GM12878 (cell line): ENCODE data around the gene CRYZL1. TPM values are rescaled to one million over a fixed set of nuclear protein-coding genes. Genes with fewer than 3 reads are reported as not detected.

Experiments
- ATAC-seq: fragments of 200-7000 bp; cut with Tn5 transposase; 3 replicates; pipeline ENCODE4 v1.9.1; 2020; ENCODE audit warnings: mild to moderate bottlenecking, moderate library complexity
- BruUV-seq: library from RNA; stranded (reverse); fragments of 400-500 nt; replicated peaks from 2 replicates; lab custom pipeline; 2021; lab: Mats Ljungman, UMichigan
- CTCF ChIA-PET: fragments of 300-600 bp; sonication (Branson Sonifier 250); formaldehyde crosslinking; extraction: SDS; loops from one replicate; lab custom pipeline; 2021; ENCODE audit warnings: inconsistent platforms; lab: Yijun Ruan, JAX
- POLR2A ChIA-PET: fragments of 350-600 bp; formaldehyde crosslinking; extraction: SDS; loops from one replicate; lab custom pipeline; 2021; ENCODE audit warnings: inconsistent platforms; lab: Charles Lee
- RAD21 ChIA-PET: fragments of 300-600 bp; sonication (Branson Sonifier 250); formaldehyde crosslinking; loops from one replicate; lab custom pipeline; 2023; ENCODE audit warnings: antibody characterized with exemption; ENCODE audit not compliant: unreplicated experiment; lab: Charles Lee
- SMC1A ChIA-PET: fragments of 300-600 bp; sonication (Branson Sonifier 250); formaldehyde crosslinking; loops from one replicate; lab custom pipeline; 2023; ENCODE audit not compliant: unreplicated experiment, uncharacterized antibody; lab: Charles Lee
- DNase-seq: peaks from one replicate; pipeline ENCODE4 v3.0.0-alpha.2; 2011; ENCODE audit warnings: low read depth, low spot score
- FAIRE-seq: peaks from 3 replicates; lab custom pipeline; 2011; peaks lifted over from hg19 to GRCh38; lab: Jason Lieb, UNC
- H2AFZ ChIP-seq: 2 replicates; pipeline ENCODE4 v1.6.0; 2011; ENCODE audit warnings: low read depth, low read length, control low read depth; ENCODE audit not compliant: control insufficient read depth
- H3K27ac ChIP-seq: 2 replicates; pipeline ENCODE4 v1.5.1; 2011; ENCODE audit warnings: control low read depth; ENCODE audit not compliant: control insufficient read depth, insufficient read depth
- H3K27me3 ChIP-seq, 2 experiments: replicated peaks in 1 of 2; 2 replicates each; pipeline versions ENCODE4 v1.6.0 to v1.6.1; 2011; ENCODE audit warnings: low read length in 1 of 2; ENCODE audit not compliant: control insufficient read depth in 2 of 2, insufficient read depth in 2 of 2
- H3K36me3 ChIP-seq, 2 experiments: 2 replicates each; pipeline ENCODE4 v1.5.1; 2011; ENCODE audit warnings: low read length in 1 of 2; ENCODE audit not compliant: control insufficient read depth in 2 of 2, insufficient read depth in 2 of 2
- H3K4me1 ChIP-seq: 2 replicates; pipeline ENCODE4 v1.6.1; 2011; ENCODE audit warnings: mild to moderate bottlenecking, low read length, moderate library complexity, mixed read lengths; ENCODE audit not compliant: control insufficient read depth, insufficient read depth
- H3K4me2 ChIP-seq: 2 replicates; pipeline ENCODE4 v1.6.0; 2011; ENCODE audit warnings: control low read depth; ENCODE audit not compliant: control insufficient read depth, insufficient read depth
- H3K4me3 ChIP-seq: fragments of 200-600 bp; sonication (generic); 2 replicates; pipeline ENCODE4 v1.5.1; 2016
- H3K79me2 ChIP-seq: 2 replicates; pipeline ENCODE4 v1.6.0; 2011; ENCODE audit warnings: low read length; ENCODE audit not compliant: control insufficient read depth, insufficient read depth
- H3K9ac ChIP-seq: 2 replicates; pipeline ENCODE4 v1.8.0; 2011; ENCODE audit warnings: low read length, control low read depth, mixed read lengths; ENCODE audit not compliant: control insufficient read depth, insufficient read depth
- H3K9me3 ChIP-seq: replicated peaks from 3 replicates; pipeline ENCODE4 v1.5.1; 2011; ENCODE audit warnings: mild to moderate bottlenecking, low read length; ENCODE audit not compliant: control insufficient read depth, insufficient read depth
- H4K20me1 ChIP-seq: 2 replicates; pipeline ENCODE4 v1.6.0; 2011; ENCODE audit not compliant: control insufficient read depth, insufficient read depth
- BRCA1 ChIP-seq: IDR thresholded peaks from 2 replicates; pipeline ENCODE4 v1.6.1; 2011; ENCODE audit warnings: low read depth, low read length, improper control_type of control experiment
- CBFB ChIP-seq: IDR thresholded peaks from 2 replicates; pipeline ENCODE4 v1.6.1; 2016; ENCODE audit warnings: antibody characterized with exemption, low read depth
- CEBPB ChIP-seq, 2 experiments: fragments of 150-350 bp in 1 of 2; IDR thresholded peaks; 2 replicates each; pipeline ENCODE4 v1.6.1; 2012 to 2014; ENCODE audit warnings: low read depth in 2 of 2, low read length in 2 of 2, borderline replicate concordance in 1 of 2, inconsistent platforms in 1 of 2
- KAT2A ChIP-seq: conservative IDR thresholded peaks from 2 replicates; pipeline ENCODE4 v1.6.1; 2011; ENCODE audit warnings: low read depth, low read length; ENCODE audit not compliant: control insufficient read depth
- POLR2A ChIP-seq: IDR thresholded peaks from 2 replicates; pipeline ENCODE4 v1.6.1; 2011; ENCODE audit warnings: low read depth, mild to moderate bottlenecking, low read length
- POU2F2 ChIP-seq: IDR thresholded peaks from 3 replicates; pipeline ENCODE4 v1.6.1; 2011; ENCODE audit warnings: low read depth, mild to moderate bottlenecking, low read length, borderline replicate concordance
- SREBF2 ChIP-seq: IDR thresholded peaks from 2 replicates; pipeline ENCODE4 v1.6.1; 2012; ENCODE audit warnings: mild to moderate bottlenecking, low read length
- ZSCAN29 ChIP-seq: fragments of 450-650 bp; IDR thresholded peaks from 2 replicates; pipeline ENCODE4 v1.6.1; 2017; ENCODE audit warnings: mild to moderate bottlenecking, moderate library complexity
- WGBS: methylation state at CpG from one replicate; pipeline ENCODE4 v1.1.6; 2016; ENCODE audit warnings: low lambda C conversion rate; ENCODE audit not compliant: insufficient replicate concordance, insufficient coverage; ENCODE audit errors: missing lambda C conversion rate; 5-methylcytosine and 5-hydroxymethylcytosine counted together
- in situ Hi-C: fragments of 300-500 bp; cut with MboI; formaldehyde crosslinking; loops from 9 replicates; pipeline ENCODE4 v1.14.3; 2018; ENCODE audit warnings: mixed read lengths
- intact Hi-C: fragments of 100-400 bp; cut with micrococcal nuclease; formaldehyde crosslinking; loops from one replicate; pipeline ENCODE4 v1.14.2; 2022; ENCODE audit not compliant: unreplicated experiment
- polyA plus RNA-seq, 11 experiments: library from polyadenylated mRNA; depleted of rRNA in 4 of 11; unstranded in 6 of 11; stranded (reverse) in 5 of 11; fragments of >200 nt; fragmentation: Nextera tagmentation in 4 of 11; fragmentation: Illumina TruSeq in 1 of 11; extraction: Ambion mirVana in 4 of 11; extraction: Trizol in 1 of 11; gene quantifications; 1 replicate in 1 of 11; 2 replicates in 10 of 11; pipeline versions ENCODE4 v1.2.1 to v1.2.3, GENCODE V29; 2011 to 2016; ENCODE audit warnings: inconsistent platforms in 2 of 11, missing spikeins in 2 of 11, low read depth in 1 of 11
- total RNA-seq, 4 experiments: library from RNA; depleted of rRNA in 3 of 4; stranded (reverse); fragments of >200 nt in 3 of 4; fragmentation: Illumina TruSeq in 1 of 4; extraction: Trizol in 1 of 4; gene quantifications; 2 replicates each; pipeline versions ENCODE4 v1.2.1 to v1.2.3, GENCODE V29; 2013 to 2021
- TF ChIP-seq, protein P1 (sequence below): fragments of 450-650 bp; IDR thresholded peaks from 2 replicates; pipeline ENCODE4 v1.6.1; 2016; ENCODE audit warnings: mild to moderate bottlenecking
- TF ChIP-seq, protein P2 (sequence below): IDR thresholded peaks from 2 replicates; pipeline ENCODE4 v1.6.1; 2012; ENCODE audit warnings: low read length, inconsistent platforms
- TF ChIP-seq, protein P3 (sequence below): fragments of 450-650 bp; IDR thresholded peaks from 2 replicates; pipeline ENCODE4 v1.6.1; 2017; ENCODE audit warnings: mild to moderate bottlenecking, moderate library complexity

CRYZL1 gene
- total and polyA plus RNA-seq, 10 of the 15 experiments (the other 5 are each of a cell fraction or from before 2014, with no cell fraction given) = 14.3 to 72.4 (median 30.7) TPM

DNA sequence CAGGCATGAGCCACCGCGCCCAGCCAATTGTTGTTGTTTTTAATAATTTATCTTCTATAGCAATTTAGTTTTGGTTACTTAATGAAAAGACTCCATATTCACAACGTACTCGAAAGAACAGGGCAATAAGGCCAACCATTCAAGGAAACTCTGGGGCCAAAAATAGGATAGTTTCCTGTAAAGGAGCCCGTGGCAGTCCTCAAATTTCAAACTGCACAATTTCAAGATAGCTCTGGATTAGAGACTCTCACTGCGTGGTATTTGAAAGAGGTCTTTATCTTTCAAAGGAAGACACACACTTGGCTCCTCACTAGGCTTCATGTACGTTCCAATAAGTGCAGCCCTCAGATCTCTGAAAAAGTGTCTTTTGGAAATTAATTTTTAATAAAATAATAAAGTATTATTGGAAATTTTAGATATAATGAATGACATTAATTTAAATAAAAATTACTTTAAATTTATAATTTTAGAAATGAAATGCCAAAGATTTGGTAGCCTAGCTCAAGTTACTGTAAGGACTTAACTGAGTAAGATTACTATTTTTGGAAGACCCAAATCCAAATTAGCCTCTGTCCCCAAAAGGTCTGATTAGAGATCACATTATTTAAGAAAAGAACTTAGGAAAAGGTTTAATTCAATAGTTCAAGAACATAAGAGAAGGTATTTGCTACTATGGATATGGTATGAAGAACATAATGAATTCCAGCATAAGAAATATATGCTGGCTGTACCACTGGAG is 30.4 kb downstream of the CRYZL1 start:
- BruUV-seq = no TSS peak
- DNase-seq (no peak), ATAC-seq (no peak), FAIRE-seq (no peak)
- Histone ChIP-seq H2AFZ (no peak overlapping the region), H3K27ac (no peak overlapping the region), H3K4me1 (no peaks in the 10 kb centered on the region), H3K27me3 (no peaks in the 10 kb centered on the region), H3K9me3 (no peaks in the 10 kb centered on the region), H3K79me2 (no peaks in the 10 kb centered on the region), H3K36me3 (0 out of 4 replicates have a peak, but pooled peaks cover 0 to 5% of the 10 kb centered on the region in 2 experiments), H4K20me1 (no peaks in the 10 kb centered on the region), H3K4me2 (no peak overlapping the region), H3K4me3 (no peak overlapping the region), H3K9ac (no peak overlapping the region)
- WGBS = 98% methylated on average over 7 of the region's 7 CpGs
- ChIA-PET POLR2A (interaction anchor here (0.7 kb wide), 1 partner anchor 29 kb away, joined by 7 read pairs; no protein-coding TSS in a partner anchor), SMC1A (interaction anchor here (0.6 kb wide), 1 partner anchor 53 kb away, joined by 3 read pairs; no protein-coding TSS in a partner anchor), RAD21 (no interaction called here), CTCF (interaction anchor here (0.7 to 1.1 kb wide), 3 partner anchors 11 to 416 kb away, joined by 3 read pairs; no protein-coding TSS in a partner anchor)
- no peak for TF ChIP-seq BRCA1
- no peak for TF ChIP-seq POU2F2
- no peak for TF ChIP-seq CBFB
- TF ChIP-seq, protein P1, sequence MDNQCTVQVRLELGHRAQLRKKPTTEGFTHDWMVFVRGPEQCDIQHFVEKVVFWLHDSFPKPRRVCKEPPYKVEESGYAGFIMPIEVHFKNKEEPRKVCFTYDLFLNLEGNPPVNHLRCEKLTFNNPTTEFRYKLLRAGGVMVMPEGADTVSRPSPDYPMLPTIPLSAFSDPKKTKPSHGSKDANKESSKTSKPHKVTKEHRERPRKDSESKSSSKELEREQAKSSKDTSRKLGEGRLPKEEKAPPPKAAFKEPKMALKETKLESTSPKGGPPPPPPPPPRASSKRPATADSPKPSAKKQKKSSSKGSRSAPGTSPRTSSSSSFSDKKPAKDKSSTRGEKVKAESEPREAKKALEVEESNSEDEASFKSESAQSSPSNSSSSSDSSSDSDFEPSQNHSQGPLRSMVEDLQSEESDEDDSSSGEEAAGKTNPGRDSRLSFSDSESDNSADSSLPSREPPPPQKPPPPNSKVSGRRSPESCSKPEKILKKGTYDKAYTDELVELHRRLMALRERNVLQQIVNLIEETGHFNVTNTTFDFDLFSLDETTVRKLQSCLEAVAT = no peak
- TF ChIP-seq, protein P2, sequence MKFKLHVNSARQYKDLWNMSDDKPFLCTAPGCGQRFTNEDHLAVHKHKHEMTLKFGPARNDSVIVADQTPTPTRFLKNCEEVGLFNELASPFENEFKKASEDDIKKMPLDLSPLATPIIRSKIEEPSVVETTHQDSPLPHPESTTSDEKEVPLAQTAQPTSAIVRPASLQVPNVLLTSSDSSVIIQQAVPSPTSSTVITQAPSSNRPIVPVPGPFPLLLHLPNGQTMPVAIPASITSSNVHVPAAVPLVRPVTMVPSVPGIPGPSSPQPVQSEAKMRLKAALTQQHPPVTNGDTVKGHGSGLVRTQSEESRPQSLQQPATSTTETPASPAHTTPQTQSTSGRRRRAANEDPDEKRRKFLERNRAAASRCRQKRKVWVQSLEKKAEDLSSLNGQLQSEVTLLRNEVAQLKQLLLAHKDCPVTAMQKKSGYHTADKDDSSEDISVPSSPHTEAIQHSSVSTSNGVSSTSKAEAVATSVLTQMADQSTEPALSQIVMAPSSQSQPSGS = no peak
- no peak for TF ChIP-seq POLR2A
- no peak for TF ChIP-seq KAT2A
- no peak for TF ChIP-seq CEBPB (IDR thresholded peaks at IDR 0.05; ENCODE audit: borderline replicate concordance in 1 of 2, low read depth in 2 of 2, low read length in 2 of 2)
- no peak for TF ChIP-seq SREBF2
- no peak for TF ChIP-seq ZSCAN29
- TF ChIP-seq, protein P3, sequence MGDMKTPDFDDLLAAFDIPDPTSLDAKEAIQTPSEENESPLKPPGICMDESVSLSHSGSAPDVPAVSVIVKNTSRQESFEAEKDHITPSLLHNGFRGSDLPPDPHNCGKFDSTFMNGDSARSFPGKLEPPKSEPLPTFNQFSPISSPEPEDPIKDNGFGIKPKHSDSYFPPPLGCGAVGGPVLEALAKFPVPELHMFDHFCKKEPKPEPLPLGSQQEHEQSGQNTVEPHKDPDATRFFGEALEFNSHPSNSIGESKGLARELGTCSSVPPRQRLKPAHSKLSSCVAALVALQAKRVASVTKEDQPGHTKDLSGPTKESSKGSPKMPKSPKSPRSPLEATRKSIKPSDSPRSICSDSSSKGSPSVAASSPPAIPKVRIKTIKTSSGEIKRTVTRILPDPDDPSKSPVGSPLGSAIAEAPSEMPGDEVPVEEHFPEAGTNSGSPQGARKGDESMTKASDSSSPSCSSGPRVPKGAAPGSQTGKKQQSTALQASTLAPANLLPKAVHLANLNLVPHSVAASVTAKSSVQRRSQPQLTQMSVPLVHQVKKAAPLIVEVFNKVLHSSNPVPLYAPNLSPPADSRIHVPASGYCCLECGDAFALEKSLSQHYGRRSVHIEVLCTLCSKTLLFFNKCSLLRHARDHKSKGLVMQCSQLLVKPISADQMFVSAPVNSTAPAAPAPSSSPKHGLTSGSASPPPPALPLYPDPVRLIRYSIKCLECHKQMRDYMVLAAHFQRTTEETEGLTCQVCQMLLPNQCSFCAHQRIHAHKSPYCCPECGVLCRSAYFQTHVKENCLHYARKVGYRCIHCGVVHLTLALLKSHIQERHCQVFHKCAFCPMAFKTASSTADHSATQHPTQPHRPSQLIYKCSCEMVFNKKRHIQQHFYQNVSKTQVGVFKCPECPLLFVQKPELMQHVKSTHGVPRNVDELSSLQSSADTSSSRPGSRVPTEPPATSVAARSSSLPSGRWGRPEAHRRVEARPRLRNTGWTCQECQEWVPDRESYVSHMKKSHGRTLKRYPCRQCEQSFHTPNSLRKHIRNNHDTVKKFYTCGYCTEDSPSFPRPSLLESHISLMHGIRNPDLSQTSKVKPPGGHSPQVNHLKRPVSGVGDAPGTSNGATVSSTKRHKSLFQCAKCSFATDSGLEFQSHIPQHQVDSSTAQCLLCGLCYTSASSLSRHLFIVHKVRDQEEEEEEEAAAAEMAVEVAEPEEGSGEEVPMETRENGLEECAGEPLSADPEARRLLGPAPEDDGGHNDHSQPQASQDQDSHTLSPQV = no peak
- in situ Hi-C loops (no loop called here), intact Hi-C loops (no loop called here)
